Measurements from ENCODE around the gene STAG2. TPM values are rescaled to one million over a fixed set of nuclear protein-coding genes. Genes with fewer than 3 reads are reported as not detected.
"Not testable (repeated sequence)": the region's sequence is repeated elsewhere in the genome, so short reads cannot be mapped to it uniquely, and the experiment has no call there.

STAG2 gene
- total RNA-seq, 1 donor, result 91.2 TPM

GRCh38 chrX:124113621-124114600, 152.4 kb downstream of the STAG2 start:
- TF ChIP-seq CTCF (IDR thresholded peaks at IDR 0.05; ENCODE audit: extremely low read depth, low read depth, low read length), result no peak
- H3K27ac ChIP-seq (ENCODE audit: low read depth, low read length), result no peak overlapping the region
- no peaks in the 10 kb centered on the region for H3K9me3 ChIP-seq (ENCODE audit: low read depth, low read length)
- H3K4me2 ChIP-seq (ENCODE audit: insufficient read depth, low read length), result no peak overlapping the region
- no peak overlapping the region for H2AFZ ChIP-seq (ENCODE audit: low read length)
- H3K36me3 ChIP-seq (ENCODE audit: insufficient read depth, low read length), result no peaks in the 10 kb centered on the region
- no peak overlapping the region for H3K4me3 ChIP-seq (ENCODE audit: insufficient read depth, low read length)
- H3K79me2 ChIP-seq (ENCODE audit: insufficient read depth, low read length), result no peaks in the 10 kb centered on the region
- no peaks in the 10 kb centered on the region for H3K4me1 ChIP-seq (ENCODE audit: insufficient read depth, low read length)
- H3K27me3 ChIP-seq (ENCODE audit: insufficient read depth, low read length), result no peaks in the 10 kb centered on the region
- no peaks in the 10 kb centered on the region for H4K20me1 ChIP-seq (ENCODE audit: insufficient read depth, low read length)
- no peak for DNase-seq (ENCODE audit: insufficient read length, low spot score, missing footprints)

- Histone ChIP-seq H3K36me3 (ENCODE audit: insufficient read depth, low read length) (no peaks in the 10 kb centered on the region), H2AFZ (ENCODE audit: low read length) (no peak overlapping the region), H3K4me2 (ENCODE audit: insufficient read depth, low read length) (no peak overlapping the region), H3K4me1 (ENCODE audit: insufficient read depth, low read length) (no peaks in the 10 kb centered on the region), H3K79me2 (ENCODE audit: insufficient read depth, low read length) (no peaks in the 10 kb centered on the region), H3K27me3 (ENCODE audit: insufficient read depth, low read length) (no peaks in the 10 kb centered on the region), H3K9me3 (ENCODE audit: low read depth, low read length) (no peaks in the 10 kb centered on the region), H4K20me1 (ENCODE audit: insufficient read depth, low read length) (no peaks in the 10 kb centered on the region), H3K27ac (ENCODE audit: low read depth, low read length) (no peak overlapping the region), H3K4me3 (ENCODE audit: insufficient read depth, low read length) (no peak overlapping the region)
- DNase-seq (ENCODE audit: insufficient read length, low spot score, missing footprints), result no peak
- TF ChIP-seq CTCF (IDR thresholded peaks at IDR 0.05; ENCODE audit: extremely low read depth, low read depth, low read length), result no peak
These were observed 155.8 kb downstream of the STAG2 start for GRCh38 chrX:124117325-124117724.

GRCh38 chrX:124125471-124125870, 164.0 kb downstream of the STAG2 start:
- no peaks in the 10 kb centered on the region for H3K79me2 ChIP-seq (ENCODE audit: insufficient read depth, low read length)
- H3K4me3 ChIP-seq (ENCODE audit: insufficient read depth, low read length), result no peak overlapping the region
- no peak overlapping the region for H3K4me2 ChIP-seq (ENCODE audit: insufficient read depth, low read length)
- no peaks in the 10 kb centered on the region for H3K27me3 ChIP-seq (ENCODE audit: insufficient read depth, low read length)
- H3K27ac ChIP-seq (ENCODE audit: low read depth, low read length), result no peak overlapping the region
- no peak overlapping the region for H2AFZ ChIP-seq (ENCODE audit: low read length)
- no peak for DNase-seq (ENCODE audit: insufficient read length, low spot score, missing footprints)
- no peaks in the 10 kb centered on the region for H3K9me3 ChIP-seq (ENCODE audit: low read depth, low read length)
- no peaks in the 10 kb centered on the region for H3K4me1 ChIP-seq (ENCODE audit: insufficient read depth, low read length)
- H4K20me1 ChIP-seq (ENCODE audit: insufficient read depth, low read length), result no peaks in the 10 kb centered on the region
- no peak for TF ChIP-seq CTCF (IDR thresholded peaks at IDR 0.05; ENCODE audit: extremely low read depth, low read depth, low read length)
- no peaks in the 10 kb centered on the region for H3K36me3 ChIP-seq (ENCODE audit: insufficient read depth, low read length)

- Histone ChIP-seq H3K36me3 (ENCODE audit: insufficient read depth, low read length) (no peaks in the 10 kb centered on the region), H3K27me3 (ENCODE audit: insufficient read depth, low read length) (no peaks in the 10 kb centered on the region), H2AFZ (ENCODE audit: low read length) (no peak overlapping the region), H3K27ac (ENCODE audit: low read depth, low read length) (no peak overlapping the region), H3K4me2 (ENCODE audit: insufficient read depth, low read length) (no peak overlapping the region), H3K4me1 (ENCODE audit: insufficient read depth, low read length) (no peaks in the 10 kb centered on the region), H4K20me1 (ENCODE audit: insufficient read depth, low read length) (no peaks in the 10 kb centered on the region), H3K9me3 (ENCODE audit: low read depth, low read length) (no peaks in the 10 kb centered on the region), H3K79me2 (ENCODE audit: insufficient read depth, low read length) (no peaks in the 10 kb centered on the region), H3K4me3 (ENCODE audit: insufficient read depth, low read length) (no peak overlapping the region)
- peak; percentile 47 for DNase-seq (ENCODE audit: insufficient read length, low spot score, missing footprints)
- TF ChIP-seq CTCF (IDR thresholded peaks at IDR 0.05; ENCODE audit: extremely low read depth, low read depth, low read length), result no peak
These were observed 166.0 kb downstream of the STAG2 start for GRCh38 chrX:124127496-124127895.

GRCh38 chrX:124132437-124132836, 170.9 kb downstream of the STAG2 start:
- H3K4me1 ChIP-seq (ENCODE audit: insufficient read depth, low read length); H3K4me2 ChIP-seq (ENCODE audit: insufficient read depth, low read length); H3K79me2 ChIP-seq (ENCODE audit: insufficient read depth, low read length); H4K20me1 ChIP-seq (ENCODE audit: insufficient read depth, low read length); H3K9me3 ChIP-seq (ENCODE audit: low read depth, low read length); H3K27ac ChIP-seq (ENCODE audit: low read depth, low read length); H3K27me3 ChIP-seq (ENCODE audit: insufficient read depth, low read length); H3K4me3 ChIP-seq (ENCODE audit: insufficient read depth, low read length); H2AFZ ChIP-seq (ENCODE audit: low read length); DNase-seq (ENCODE audit: insufficient read length, low spot score, missing footprints); H3K36me3 ChIP-seq (ENCODE audit: insufficient read depth, low read length): not testable (repeated sequence)
